PC-9 (cell line): ENCODE data around the gene PRKG1. TPM values are rescaled to one million over a fixed set of nuclear protein-coding genes. Genes with fewer than 3 reads are reported as not detected.

Source experiments
- BruUV-seq: library from RNA; stranded (reverse); fragments of 400-500 nt; replicated peaks from 2 replicates; lab custom pipeline; 2021; lab: Mats Ljungman, UMichigan
- CTCF ChIA-PET: fragments of 300-600 bp; sonication (Branson Sonifier 250); formaldehyde crosslinking; loops from one replicate; lab custom pipeline; 2022; ENCODE audit warnings: antibody characterized with exemption; lab: Charles Lee
- POLR2A ChIA-PET: fragments of 300-600 bp; sonication (Branson Sonifier 250); formaldehyde crosslinking; loops from one replicate; lab custom pipeline; 2022; ENCODE audit warnings: antibody characterized with exemption; ENCODE audit not compliant: unreplicated experiment; lab: Charles Lee
- DNase-seq, 2 experiments: peaks; one replicate each; pipeline versions ENCODE4 v3.0.0 to v3.0.0-alpha.2; 2015 to 2022; ENCODE audit warnings: mixed read lengths in 1 of 2
- H2AFZ ChIP-seq: fragments of 200-600 bp; sonication (generic); 2 replicates; pipeline ENCODE4 v1.8.1; 2017; ENCODE audit warnings: antibody characterized with exemption
- H3F3A ChIP-seq: fragments of 200-600 bp; sonication (generic); 2 replicates; pipeline ENCODE4 v1.8.1; 2017; ENCODE audit warnings: antibody characterized with exemption, mild to moderate bottlenecking, low read depth; ENCODE audit not compliant: insufficient read depth
- H3K27ac ChIP-seq: fragments of 200-600 bp; sonication (generic); 2 replicates; pipeline ENCODE4 v1.6.1; 2016; ENCODE audit warnings: mixed run types
- H3K27me3 ChIP-seq: fragments of 200-600 bp; sonication (generic); 2 replicates; pipeline ENCODE4 v1.6.1; 2016; ENCODE audit warnings: low read depth, mixed run types; ENCODE audit not compliant: insufficient read depth
- H3K36me3 ChIP-seq: fragments of 200-600 bp; sonication (generic); 2 replicates; pipeline ENCODE4 v1.6.1; 2016; ENCODE audit warnings: low read depth, mixed run types
- H3K4me1 ChIP-seq: fragments of 200-600 bp; sonication (generic); replicated peaks from 2 replicates; pipeline ENCODE4 v1.6.1; 2016; ENCODE audit warnings: mixed run types; ENCODE audit not compliant: insufficient read depth
- H3K4me2 ChIP-seq: fragments of 200-600 bp; sonication (generic); 2 replicates; pipeline ENCODE4 v1.6.1; 2017; ENCODE audit warnings: mixed run types
- H3K4me3 ChIP-seq: fragments of 200-600 bp; sonication (generic); 2 replicates; pipeline ENCODE4 v1.6.1; 2016; ENCODE audit warnings: mixed run types
- H3K79me2 ChIP-seq: fragments of 200-600 bp; sonication (generic); 2 replicates; pipeline ENCODE4 v1.6.1; 2017; ENCODE audit warnings: low read depth, mixed run types
- H3K9me2 ChIP-seq: fragments of 200-600 bp; sonication (generic); 2 replicates; pipeline ENCODE4 v1.8.1; 2017; ENCODE audit warnings: mild to moderate bottlenecking; ENCODE audit not compliant: insufficient read depth
- H3K9me3 ChIP-seq: fragments of 200-600 bp; sonication (generic); 2 replicates; pipeline ENCODE4 v1.8.1; 2016; ENCODE audit warnings: low read depth; ENCODE audit not compliant: insufficient read depth
- H4K20me1 ChIP-seq: fragments of 200-600 bp; sonication (generic); 2 replicates; pipeline ENCODE4 v1.8.1; 2017; ENCODE audit not compliant: insufficient read depth
- EZH2 ChIP-seq: fragments of 200-600 bp; sonication (generic); IDR thresholded peaks from 2 replicates; pipeline ENCODE4 v1.8.0; 2017; ENCODE audit warnings: antibody characterized with exemption, low read depth
- intact Hi-C: fragments of 100-400 bp; cut with micrococcal nuclease; formaldehyde crosslinking; loops from one replicate; pipeline ENCODE4 v1.10.0; 2022; ENCODE audit not compliant: unreplicated experiment
- total RNA-seq: library from RNA; stranded (reverse); gene quantifications from 2 replicates; pipeline ENCODE4 v1.2.3, GENCODE V29; 2021
- TF ChIP-seq, protein P1 (sequence below): fragments of 200-600 bp; sonication (generic); conservative IDR thresholded peaks from 2 replicates; pipeline ENCODE4 v1.6.1; 2017; ENCODE audit warnings: mixed run types, antibody characterized with exemption, mild to moderate bottlenecking, moderate library complexity

PRKG1 gene
- total RNA-seq, 1 experiment from 2014 or later: 0.70 TPM

DNA sequence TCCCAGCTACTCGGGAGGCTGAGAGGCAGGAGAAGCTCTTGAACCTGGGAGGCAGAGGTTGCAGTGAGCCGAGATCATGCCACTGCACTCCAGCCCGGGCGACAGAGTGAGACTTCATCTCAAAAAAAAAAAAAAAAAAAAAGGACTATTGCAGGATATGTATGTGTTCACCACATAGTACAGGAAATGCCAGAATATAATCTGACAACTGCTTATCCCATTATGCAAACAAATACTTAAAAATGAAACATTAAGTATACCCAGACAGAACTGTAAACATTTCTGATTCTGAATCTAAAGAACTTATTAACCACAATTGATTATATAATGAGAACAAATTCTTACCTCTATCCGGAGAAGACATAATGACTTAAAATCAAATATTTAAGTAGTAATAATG, 1258.5 kb downstream of the PRKG1 start:
- H3K27ac ChIP-seq: no peak overlapping the region
- CTCF ChIA-PET: interaction anchor here (0.9 kb wide), 1 partner anchor 13 kb away, joined by 4 read pairs; no protein-coding TSS in a partner anchor
- no TSS peak for BruUV-seq

DNA sequence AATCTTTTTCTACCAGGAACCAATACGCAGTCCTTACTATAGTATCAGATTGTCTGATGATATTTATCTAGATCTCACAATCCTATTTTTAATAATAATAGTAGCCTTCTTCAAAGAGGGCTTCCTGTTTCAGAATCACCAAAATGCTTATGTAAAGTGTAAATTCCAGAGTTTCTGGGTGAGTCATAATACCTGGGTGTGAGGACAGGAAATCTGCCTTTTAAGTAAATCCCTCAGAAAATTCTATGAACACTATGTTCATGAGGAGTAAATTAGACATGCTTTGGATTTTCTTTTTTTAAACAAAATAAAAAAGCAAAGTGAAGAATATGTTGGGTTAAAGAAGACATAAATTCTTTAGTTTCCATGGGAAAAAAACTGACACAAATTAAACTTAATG, 1260.3 kb downstream of the PRKG1 start:
- ChIA-PET CTCF (no interaction called here), POLR2A (interaction anchor here (0.6 kb wide), 1 partner anchor 99 kb away, joined by 4 read pairs; no protein-coding TSS in a partner anchor)
- Histone ChIP-seq H3K27ac (peak overlapping the region; percentile 49), H3K9me3 (peaks cover 5% of the 10 kb centered on the region), H4K20me1 (no peaks in the 10 kb centered on the region), H3K9me2 (no peaks in the 10 kb centered on the region), H3F3A (no peaks in the 10 kb centered on the region), H3K36me3 (no peaks in the 10 kb centered on the region), H3K4me3 (no peak overlapping the region), H3K27me3 (no peaks in the 10 kb centered on the region), H3K4me2 (0 out of 2 replicates have a peak overlapping the region, but pooled peaks have one; percentile 5), H2AFZ (no peak overlapping the region), H3K4me1 (peaks cover 16% of the 10 kb centered on the region), H3K79me2 (no peaks in the 10 kb centered on the region)
- intact Hi-C loops: loop anchor here (2.0 to 5.0 kb wide), 2 partner anchors 16 to 118 kb away; no protein-coding TSS in a partner anchor
- DNase-seq: peak in 1 of 2 experiments; percentile 48
- BruUV-seq: no TSS peak
- TF ChIP-seq, protein P1, sequence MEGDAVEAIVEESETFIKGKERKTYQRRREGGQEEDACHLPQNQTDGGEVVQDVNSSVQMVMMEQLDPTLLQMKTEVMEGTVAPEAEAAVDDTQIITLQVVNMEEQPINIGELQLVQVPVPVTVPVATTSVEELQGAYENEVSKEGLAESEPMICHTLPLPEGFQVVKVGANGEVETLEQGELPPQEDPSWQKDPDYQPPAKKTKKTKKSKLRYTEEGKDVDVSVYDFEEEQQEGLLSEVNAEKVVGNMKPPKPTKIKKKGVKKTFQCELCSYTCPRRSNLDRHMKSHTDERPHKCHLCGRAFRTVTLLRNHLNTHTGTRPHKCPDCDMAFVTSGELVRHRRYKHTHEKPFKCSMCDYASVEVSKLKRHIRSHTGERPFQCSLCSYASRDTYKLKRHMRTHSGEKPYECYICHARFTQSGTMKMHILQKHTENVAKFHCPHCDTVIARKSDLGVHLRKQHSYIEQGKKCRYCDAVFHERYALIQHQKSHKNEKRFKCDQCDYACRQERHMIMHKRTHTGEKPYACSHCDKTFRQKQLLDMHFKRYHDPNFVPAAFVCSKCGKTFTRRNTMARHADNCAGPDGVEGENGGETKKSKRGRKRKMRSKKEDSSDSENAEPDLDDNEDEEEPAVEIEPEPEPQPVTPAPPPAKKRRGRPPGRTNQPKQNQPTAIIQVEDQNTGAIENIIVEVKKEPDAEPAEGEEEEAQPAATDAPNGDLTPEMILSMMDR: no peak
- TF ChIP-seq EZH2: no peak

More for the DNA sequence above, 1258.5 kb downstream of the PRKG1 start:
- Histone ChIP-seq H3F3A (no peaks in the 10 kb centered on the region), H3K9me3 (peaks cover 5% of the 10 kb centered on the region), H2AFZ (no peak overlapping the region), H3K27me3 (no peaks in the 10 kb centered on the region), H3K4me3 (no peak overlapping the region), H3K4me2 (no peak overlapping the region), H3K9me2 (no peaks in the 10 kb centered on the region), H3K4me1 (peaks cover 16% of the 10 kb centered on the region), H3K36me3 (no peaks in the 10 kb centered on the region), H4K20me1 (no peaks in the 10 kb centered on the region), H3K79me2 (no peaks in the 10 kb centered on the region)
- intact Hi-C loops: loop anchor here (5.0 kb wide), 1 partner anchor 119 kb away; no protein-coding TSS in a partner anchor
- POLR2A ChIA-PET: no interaction called here
- no peak for DNase-seq
- TF ChIP-seq, protein P1: no peak
- TF ChIP-seq EZH2: no peak

DNA sequence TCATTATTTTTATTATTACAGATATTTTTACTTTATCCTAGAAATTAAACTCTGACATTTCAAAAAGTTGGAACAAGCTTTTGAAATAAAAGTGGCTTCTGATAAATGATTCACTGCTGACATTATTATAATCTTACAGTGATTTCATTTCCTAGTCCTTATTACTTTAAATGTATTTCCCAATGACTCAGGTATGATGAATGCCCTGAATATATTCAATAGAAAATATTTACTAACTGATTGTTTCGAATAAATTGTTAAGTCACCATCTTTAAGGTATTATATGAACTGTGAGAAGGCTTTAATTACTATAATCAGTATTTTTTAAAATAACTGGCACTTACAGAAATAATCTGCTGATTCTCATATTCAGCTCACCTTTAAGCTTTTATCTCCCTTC, 1261.4 kb downstream of the PRKG1 start:
- POLR2A ChIA-PET: no interaction called here
- H3K9me3 ChIP-seq: peaks cover 5% of the 10 kb centered on the region
- H3K27me3 ChIP-seq: no peaks in the 10 kb centered on the region
- H3K9me2 ChIP-seq: no peaks in the 10 kb centered on the region
- no peaks in the 10 kb centered on the region for H3F3A ChIP-seq
- H3K79me2 ChIP-seq: no peaks in the 10 kb centered on the region
- CTCF ChIA-PET: interaction anchor here (0.7 kb wide), 1 partner anchor 120 kb away, joined by 4 read pairs; no protein-coding TSS in a partner anchor
- no peak overlapping the region for H3K4me2 ChIP-seq
- no peak overlapping the region for H3K4me3 ChIP-seq
- H3K36me3 ChIP-seq: no peaks in the 10 kb centered on the region
- H3K27ac ChIP-seq: peak overlapping the region; percentile 49
- H3K4me1 ChIP-seq: peaks cover 16% of the 10 kb centered on the region
- intact Hi-C loops: loop anchor here (2.0 kb wide), 1 partner anchor 17 kb away; no protein-coding TSS in a partner anchor
- no peak overlapping the region for H2AFZ ChIP-seq
- no peaks in the 10 kb centered on the region for H4K20me1 ChIP-seq
- DNase-seq: no peak
- BruUV-seq: no TSS peak
- TF ChIP-seq, protein P1: no peak
- no peak for TF ChIP-seq EZH2
